T-helper 22 cell (primary cell): Measurements from ENCODE around the gene TIAM2.
"Not testable (repeated sequence)": the region's sequence is repeated elsewhere in the genome, so short reads cannot be mapped to it uniquely, and the experiment has no call there.

Source experiments
- DNase-seq: peaks from one replicate; pipeline ENCODE4 v3.0.0-alpha.2; 2020; ENCODE audit warnings: low read depth

The TIAM2 gene

GRCh38 chr6:155170519-155170918 lies 175.4 kb downstream of the TIAM2 start:
- DNase-seq = no peak

GRCh38 chr6:155171109-155171746 lies 176.1 kb downstream of the TIAM2 start:
- DNase-seq = peak; percentile 82

GRCh38 chr6:155171747-155172449 lies 176.8 kb downstream of the TIAM2 start:
- DNase-seq = no peak

DNA sequence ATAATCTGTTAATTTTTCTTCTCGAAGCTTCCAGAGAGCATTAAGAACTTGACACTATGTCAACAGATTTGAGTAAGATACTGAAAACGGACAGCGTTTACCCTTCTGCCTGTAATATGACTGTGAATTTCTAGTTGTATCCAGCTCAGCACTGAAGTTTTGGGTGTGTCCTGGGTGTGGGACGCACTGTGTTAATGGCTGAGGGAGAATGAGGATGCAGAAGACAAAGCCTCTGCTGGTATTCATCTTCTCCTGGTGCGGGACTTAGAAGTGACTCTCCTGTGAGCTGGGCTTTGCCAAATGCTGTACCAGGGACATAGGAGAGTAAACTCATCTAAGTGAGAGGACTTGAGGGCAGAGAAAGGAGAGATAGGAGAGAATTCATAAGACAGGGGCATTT lies 178.4 kb downstream of the TIAM2 start:
- no peak for DNase-seq

GRCh38 chr6:155174576-155175211 lies 179.6 kb downstream of the TIAM2 start:
- DNase-seq = peak; percentile 34

GRCh38 chr6:155177363-155177961 lies 182.3 kb downstream of the TIAM2 start:
- no peak for DNase-seq

GRCh38 chr6:155181498-155181897 lies 186.4 kb downstream of the TIAM2 start:
- DNase-seq = no peak

GRCh38 chr6:155182103-155182502 lies 187.0 kb downstream of the TIAM2 start:
- DNase-seq = no peak

- DNase-seq = no peak
Observed at GRCh38 chr6:155183095-155183494, 188.0 kb downstream of the TIAM2 start.

- DNase-seq = not testable (repeated sequence)
Observed at GRCh38 chr6:155185041-155185440, 189.9 kb downstream of the TIAM2 start.

DNA sequence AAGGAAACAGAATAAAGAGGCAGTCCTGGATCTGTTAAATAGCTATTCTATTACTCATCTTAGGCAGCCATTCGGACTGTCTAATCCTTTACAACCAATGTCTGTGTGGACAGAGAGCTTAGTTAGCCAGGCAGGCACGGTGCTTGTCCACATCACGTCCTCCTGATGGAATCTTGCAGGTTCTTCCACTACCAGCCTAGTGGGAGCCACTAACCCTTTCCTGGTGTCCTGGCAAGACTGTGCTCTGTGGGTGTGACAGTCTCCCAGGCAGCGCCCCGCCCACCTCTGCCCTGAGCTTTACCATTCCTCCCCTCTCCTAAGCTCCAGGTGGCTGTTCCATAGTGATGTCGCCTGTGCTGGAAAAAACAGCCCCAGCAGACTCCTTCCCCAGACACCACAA lies 190.4 kb downstream of the TIAM2 start:
- DNase-seq = no peak

- DNase-seq = no peak
Observed at GRCh38 chr6:155186052-155186658, 191.0 kb downstream of the TIAM2 start.

DNA sequence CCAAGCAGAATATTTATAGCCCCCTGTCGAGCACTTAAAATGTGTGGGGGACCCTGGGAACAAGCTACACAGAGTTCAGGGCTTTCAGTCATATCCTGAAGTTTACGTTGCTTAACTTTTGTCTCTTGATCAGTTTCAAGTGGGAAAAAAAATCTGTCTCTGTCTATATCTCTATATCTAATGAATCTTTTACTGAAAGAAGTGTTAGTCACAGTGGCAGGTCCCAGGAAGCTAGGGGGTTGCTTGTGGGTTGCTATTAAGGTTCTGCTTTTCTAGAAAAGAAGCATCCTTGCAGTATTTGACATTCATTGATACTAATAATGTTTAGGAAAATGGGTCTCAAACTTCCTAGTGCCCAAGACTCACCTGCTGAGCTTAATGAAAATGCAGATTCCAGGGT lies 192.0 kb downstream of the TIAM2 start:
- peak; percentile 11 for DNase-seq

- DNase-seq = no peak
Observed at GRCh38 chr6:155187994-155188706, 193.0 kb downstream of the TIAM2 start.

GRCh38 chr6:155188707-155189496 lies 193.8 kb downstream of the TIAM2 start:
- no peak for DNase-seq

DNA sequence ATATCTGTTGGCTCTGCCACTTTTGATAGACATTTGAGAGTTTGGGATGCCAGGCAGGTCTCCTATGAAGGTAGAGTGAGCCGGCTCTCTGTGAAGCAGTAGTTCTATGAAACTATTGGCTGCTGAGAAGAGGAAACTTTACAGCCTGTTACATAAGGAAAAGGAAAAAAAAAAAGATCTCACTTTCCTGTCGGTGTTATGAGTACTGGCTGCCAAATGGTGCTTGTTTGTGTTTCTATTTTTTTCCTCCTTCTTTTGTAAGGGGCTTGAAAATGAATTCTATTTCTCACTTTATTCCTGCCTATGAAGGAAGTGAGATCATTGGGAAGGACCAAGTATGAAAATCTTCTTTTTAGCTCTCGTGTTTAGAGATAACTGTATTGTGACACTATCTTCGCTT lies 195.6 kb downstream of the TIAM2 start:
- DNase-seq = no peak

DNA sequence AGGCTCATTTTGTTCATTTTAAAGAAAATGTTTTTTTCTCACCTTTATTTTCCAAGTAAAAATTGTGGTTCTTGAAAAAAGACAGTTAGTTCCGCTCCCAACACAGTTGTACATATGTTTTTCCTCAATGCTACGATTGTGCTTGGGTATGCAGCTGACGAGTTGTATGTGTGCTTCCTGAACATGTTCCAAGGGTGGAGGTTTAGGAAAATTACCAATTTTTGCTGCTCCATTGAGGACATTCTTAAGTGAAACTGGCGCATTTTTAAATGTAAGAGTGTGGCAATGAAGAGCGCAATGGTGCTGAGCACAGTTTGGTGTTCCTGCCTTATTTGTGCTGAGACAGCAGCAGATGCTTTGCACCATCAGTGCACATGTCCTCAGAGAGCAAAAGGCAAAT lies 198.4 kb downstream of the TIAM2 start:
- no peak for DNase-seq

GRCh38 chr6:155194399-155194798 lies 199.3 kb downstream of the TIAM2 start:
- DNase-seq = no peak

- DNase-seq = no peak
Observed at GRCh38 chr6:155195903-155196302, 200.8 kb downstream of the TIAM2 start.

GRCh38 chr6:155196911-155197310 lies 201.8 kb downstream of the TIAM2 start:
- DNase-seq = no peak

- DNase-seq = no peak
Observed at GRCh38 chr6:155197932-155198331, 202.8 kb downstream of the TIAM2 start.
